Measurements from ENCODE around the gene LAMA5. TPM values are rescaled to one million over a fixed set of nuclear protein-coding genes. Genes with fewer than 3 reads are reported as not detected.

The LAMA5 gene
- total RNA-seq, 1 donor, result 11.1 TPM

- DNase-seq (ENCODE audit: low read depth), result no peak
- H3K4me3 ChIP-seq (ENCODE audit: low read depth, low read length), result no peak overlapping the region
- no peak for TF ChIP-seq CTCF (IDR thresholded peaks at IDR 0.05; ENCODE audit: insufficient read depth, low read length)
Measured at GRCh38 chr20:62286493-62287064, 80.5 kb downstream of the LAMA5 start.

GRCh38 chr20:62285722-62286121 lies 81.4 kb downstream of the LAMA5 start:
- no peak overlapping the region for H3K4me3 ChIP-seq (ENCODE audit: low read depth, low read length)
- DNase-seq (ENCODE audit: low read depth), result no peak
- no peak for TF ChIP-seq CTCF (IDR thresholded peaks at IDR 0.05; ENCODE audit: insufficient read depth, low read length)

- TF ChIP-seq CTCF (IDR thresholded peaks at IDR 0.05; ENCODE audit: insufficient read depth, low read length), result no peak
- no peak for DNase-seq (ENCODE audit: low read depth)
- no peak overlapping the region for H3K4me3 ChIP-seq (ENCODE audit: low read depth, low read length)
Measured at GRCh38 chr20:62285151-62285550, 82.0 kb downstream of the LAMA5 start.

GRCh38 chr20:62284448-62284847 lies 82.7 kb downstream of the LAMA5 start:
- no peak for TF ChIP-seq CTCF (IDR thresholded peaks at IDR 0.05; ENCODE audit: insufficient read depth, low read length)

GRCh38 chr20:62282877-62283503 lies 84.1 kb downstream of the LAMA5 start:
- no peak for TF ChIP-seq CTCF (IDR thresholded peaks at IDR 0.05; ENCODE audit: insufficient read depth, low read length)
- DNase-seq (ENCODE audit: low read depth), result no peak
- H3K4me3 ChIP-seq (ENCODE audit: low read depth, low read length), result no peak overlapping the region

More at GRCh38 chr20:62284448-62284847, 82.7 kb downstream of the LAMA5 start:
- DNase-seq (ENCODE audit: low read depth), result no peak
- H3K4me3 ChIP-seq (ENCODE audit: low read depth, low read length), result no peak overlapping the region

- H3K4me3 ChIP-seq (ENCODE audit: low read depth, low read length), result no peak overlapping the region
- TF ChIP-seq CTCF (IDR thresholded peaks at IDR 0.05; ENCODE audit: insufficient read depth, low read length), result no peak
- no peak for DNase-seq (ENCODE audit: low read depth)
Measured at GRCh38 chr20:62282103-62282502, 85.0 kb downstream of the LAMA5 start.

Data from fibroblast of the aortic adventitia (primary cell).